ENCODE data around the gene CLEC7A. TPM values are rescaled to one million over a fixed set of nuclear protein-coding genes. Genes with fewer than 3 reads are reported as not detected.

Gene CLEC7A
- total and polyA plus RNA-seq, 8 donors: 0.60 to 8.5 (median 1.1) TPM

DNA sequence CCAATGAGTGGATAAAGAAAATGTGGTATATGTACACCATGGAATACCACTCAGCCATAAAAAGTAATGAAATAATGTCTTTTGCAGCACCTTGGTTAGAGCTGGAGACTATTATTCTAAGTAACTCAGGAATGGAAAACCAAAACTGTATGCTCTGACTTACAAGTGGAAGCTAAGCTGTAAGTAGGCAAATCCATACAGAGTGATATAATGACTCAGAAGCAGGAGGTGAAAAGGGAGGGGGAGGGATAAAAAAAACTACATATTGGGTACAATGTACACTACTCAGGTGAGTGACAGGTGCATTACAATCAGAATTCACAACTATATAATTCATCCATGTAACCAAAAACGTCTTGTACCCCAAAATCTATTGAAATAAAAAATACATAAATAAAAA, 16.1 kb downstream of the CLEC7A start:
- DNase-seq: no peak
- Histone ChIP-seq H3K27me3 (no peaks in the 10 kb centered on the region), H3K4me1 (no peaks in the 10 kb centered on the region), H3K27ac (no peak overlapping the region), H3K9me3 (no peaks in the 10 kb centered on the region), H3K4me3 (no peak overlapping the region), H3K36me3 (no peaks in the 10 kb centered on the region)
- no peak for FAIRE-seq
- intact Hi-C loops (cut with DNase I): no loop called here
- 21 to 35% methylated on average over 1 of the region's 1 CpG for WGBS, 2 donors
- no peak for ATAC-seq
- no peak for TF ChIP-seq CTCF (IDR thresholded peaks at IDR 0.05)

- no peaks in the 10 kb centered on the region for H3K36me3 ChIP-seq
- H3K9me3 ChIP-seq: no peaks in the 10 kb centered on the region
- WGBS, 2 donors: 86 to 94% methylated on average over 1 of the region's 1 CpG
- no peaks in the 10 kb centered on the region for H3K27me3 ChIP-seq
- intact Hi-C loops (cut with DNase I): no loop called here
- no peak for FAIRE-seq
- no peak overlapping the region for H3K4me3 ChIP-seq
- no peak for DNase-seq
- ATAC-seq: no peak
- TF ChIP-seq CTCF (IDR thresholded peaks at IDR 0.05): no peak
- no peak overlapping the region for H3K27ac ChIP-seq
- no peaks in the 10 kb centered on the region for H3K4me1 ChIP-seq
Measured at GRCh38 chr12:10113075-10113474, 16.9 kb downstream of the CLEC7A start.

DNA sequence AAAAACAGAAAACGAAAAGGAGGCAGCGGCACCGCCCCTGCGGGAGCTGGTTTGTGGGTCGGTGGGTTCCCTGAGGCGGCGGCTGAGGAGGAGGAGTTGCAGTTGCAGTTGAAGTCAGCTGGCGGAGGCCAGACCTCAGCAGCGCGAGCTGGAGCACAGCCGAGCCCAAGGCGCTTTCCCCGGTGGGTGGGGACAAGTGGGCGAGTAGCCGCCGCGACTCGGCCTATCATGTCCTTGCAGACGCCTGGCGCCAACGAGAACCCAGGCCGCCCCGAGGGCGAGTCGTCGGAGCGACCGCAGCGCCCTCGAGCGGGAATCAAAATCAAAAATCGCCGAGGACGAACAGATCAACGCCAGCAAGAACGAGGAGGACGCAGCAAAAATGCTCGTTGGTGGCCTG, 18.5 kb downstream of the CLEC7A start:
- DNase-seq (peak in 1 of 6 donors; percentile 59), FAIRE-seq (no peak), ATAC-seq (no peak)
- Histone ChIP-seq H3K4me1 (no peaks in the 10 kb centered on the region), H3K27me3 (no peaks in the 10 kb centered on the region), H3K4me3 (no peak overlapping the region), H3K36me3 (no peaks in the 10 kb centered on the region), H3K9me3 (no peaks in the 10 kb centered on the region), H3K27ac (no peak overlapping the region)
- intact Hi-C loops (cut with DNase I): no loop called here
- TF ChIP-seq CTCF (IDR thresholded peaks at IDR 0.05): no peak
- 68 to 80% methylated on average over 38 of the region's 38 CpGs for WGBS, 2 donors

DNA sequence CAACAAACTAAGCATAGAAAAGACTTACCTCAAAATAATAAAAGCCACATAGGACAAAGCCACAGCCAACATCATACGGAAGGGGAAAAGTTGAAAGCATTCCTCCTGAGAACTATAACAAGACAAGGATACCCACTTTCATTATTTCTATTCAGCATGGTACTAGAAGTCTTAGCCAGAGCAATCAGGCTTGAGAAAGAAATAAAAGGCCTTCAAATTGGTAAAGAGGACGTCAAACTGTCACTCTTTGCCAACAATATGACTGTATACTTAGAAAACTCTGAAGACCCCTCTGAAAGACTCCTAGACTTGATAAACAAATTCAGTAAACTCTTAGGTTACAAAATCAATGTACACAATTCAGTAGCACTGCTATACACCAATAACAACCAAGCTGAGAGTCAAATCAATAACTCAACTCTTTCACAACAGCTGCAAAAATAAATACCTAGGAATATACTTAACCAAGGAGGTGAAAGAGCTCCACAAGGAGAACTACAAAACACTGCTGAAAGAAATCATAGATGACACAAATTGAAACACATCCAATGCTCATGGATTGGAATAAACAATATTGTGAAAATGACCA, 19.6 kb downstream of the CLEC7A start:
- intact Hi-C loops (cut with DNase I): no loop called here
- Histone ChIP-seq H3K4me3 (no peak overlapping the region), H3K36me3 (no peaks in the 10 kb centered on the region), H3K27me3 (no peaks in the 10 kb centered on the region), H3K4me1 (no peaks in the 10 kb centered on the region), H3K9me3 (no peaks in the 10 kb centered on the region), H3K27ac (no peak overlapping the region)
- no peak for FAIRE-seq
- no peak for TF ChIP-seq CTCF (IDR thresholded peaks at IDR 0.05)
- DNase-seq: no peak
- WGBS, 2 donors: 66 to 73% methylated on average over 2 of the region's 2 CpGs
- ATAC-seq: no peak

DNA sequence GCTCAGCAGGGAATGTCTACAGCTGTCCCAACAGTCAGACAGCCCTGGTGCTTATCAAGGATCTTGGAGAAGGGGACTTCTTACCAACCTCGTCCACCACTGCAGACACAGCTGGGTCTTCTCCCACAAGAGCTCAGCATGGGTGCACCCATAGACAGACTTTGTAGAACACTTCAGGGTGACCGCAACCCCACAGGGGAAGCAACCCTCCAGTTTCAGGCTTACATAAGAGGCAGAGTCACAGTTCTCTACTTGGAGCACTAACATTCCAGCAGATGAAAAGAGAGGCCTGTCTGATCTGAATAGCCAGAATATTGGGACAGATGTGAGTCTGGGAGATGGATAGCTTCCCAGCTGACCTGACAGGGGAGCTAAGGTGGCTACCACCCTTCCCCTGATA, 27.7 kb downstream of the CLEC7A start:
- Histone ChIP-seq H3K27ac (no peak overlapping the region), H3K4me3 (no peak overlapping the region), H3K27me3 (no peaks in the 10 kb centered on the region), H3K4me1 (no peaks in the 10 kb centered on the region), H3K36me3 (no peaks in the 10 kb centered on the region), H3K9me3 (no peaks in the 10 kb centered on the region)
- ATAC-seq: peak in 2 of 4 donors; percentile 29 to 69
- TF ChIP-seq CTCF (IDR thresholded peaks at IDR 0.05): no peak
- intact Hi-C loops (cut with DNase I): no loop called here
- no peak for FAIRE-seq
- 50 to 57% methylated on average over 2 of the region's 2 CpGs for WGBS, 2 donors
- no peak for DNase-seq

Measured in pancreas (tissue), 10 donors.